Measurements from ENCODE around the gene SIAH3.
A peak's percentile ranks its signal among the peaks of the same experiment; 100 is the strongest.
"Not testable (repeated sequence)": the region's sequence is repeated elsewhere in the genome, so short reads cannot be mapped to it uniquely, and the experiment has no call there.

The SIAH3 gene

GRCh38 chr13:45783346-45784043 lies 68.1 kb downstream of the SIAH3 start:
- no peak for DNase-seq (ENCODE audit: low read depth, low spot score)

GRCh38 chr13:45782327-45783045 lies 69.1 kb downstream of the SIAH3 start:
- DNase-seq (ENCODE audit: low read depth, low spot score), result no peak

GRCh38 chr13:45781553-45782326 lies 69.8 kb downstream of the SIAH3 start:
- peak; percentile 77 for DNase-seq (ENCODE audit: low read depth, low spot score)

GRCh38 chr13:45779901-45780300 lies 71.7 kb downstream of the SIAH3 start:
- no peak for DNase-seq (ENCODE audit: low read depth, low spot score)

- DNase-seq (ENCODE audit: low read depth, low spot score), result no peak
Observed at GRCh38 chr13:45778882-45779281, 72.7 kb downstream of the SIAH3 start.

- DNase-seq (ENCODE audit: low read depth, low spot score), result no peak
Observed at GRCh38 chr13:45776748-45777147, 74.8 kb downstream of the SIAH3 start.

GRCh38 chr13:45775401-45775963 lies 76.1 kb downstream of the SIAH3 start:
- DNase-seq (ENCODE audit: low read depth, low spot score), result no peak

- DNase-seq (ENCODE audit: low read depth, low spot score), result no peak
Observed at GRCh38 chr13:45773944-45774343, 77.6 kb downstream of the SIAH3 start.

GRCh38 chr13:45773236-45773635 lies 78.3 kb downstream of the SIAH3 start:
- DNase-seq (ENCODE audit: low read depth, low spot score), result no peak

GRCh38 chr13:45770886-45771285 lies 80.7 kb downstream of the SIAH3 start:
- no peak for DNase-seq (ENCODE audit: low read depth, low spot score)

- peak; percentile 51 for DNase-seq (ENCODE audit: low read depth, low spot score)
Observed at GRCh38 chr13:45768656-45769479, 82.7 kb downstream of the SIAH3 start.

GRCh38 chr13:45765464-45765863 lies 86.1 kb downstream of the SIAH3 start:
- no peak for DNase-seq (ENCODE audit: low read depth, low spot score)

- DNase-seq (ENCODE audit: low read depth, low spot score), result no peak
Observed at GRCh38 chr13:45763419-45763818, 88.1 kb downstream of the SIAH3 start.

GRCh38 chr13:45757589-45757988 lies 94.0 kb downstream of the SIAH3 start:
- not testable (repeated sequence) for DNase-seq (ENCODE audit: low read depth, low spot score)

- DNase-seq (ENCODE audit: low read depth, low spot score), result not testable (repeated sequence)
Observed at GRCh38 chr13:45756498-45756897, 95.1 kb downstream of the SIAH3 start.

GRCh38 chr13:45752510-45752909 lies 99.0 kb downstream of the SIAH3 start:
- no peak for DNase-seq (ENCODE audit: low read depth, low spot score)

- DNase-seq (ENCODE audit: low read depth, low spot score), result no peak
Observed at GRCh38 chr13:45751885-45752284, 99.7 kb downstream of the SIAH3 start.

GRCh38 chr13:45750566-45750965 lies 101.0 kb downstream of the SIAH3 start:
- no peak for DNase-seq (ENCODE audit: low read depth, low spot score)

- DNase-seq (ENCODE audit: low read depth, low spot score), result peak; percentile 19
Observed at GRCh38 chr13:45748941-45749759, 102.4 kb downstream of the SIAH3 start.

GRCh38 chr13:45747071-45747470 lies 104.5 kb downstream of the SIAH3 start:
- DNase-seq (ENCODE audit: low read depth, low spot score), result no peak
